A549 (cell line): ENCODE data around the gene KIAA2012. TPM values are rescaled to one million over a fixed set of nuclear protein-coding genes. Genes with fewer than 3 reads are reported as not detected.

Experiments used
- ATAC-seq, 2 experiments: fragments of 200-7000 bp in 1 of 2; fragments of >200 bp in 1 of 2; cut with Nextera tagmentation in 1 of 2; cut with Tn5 transposase in 1 of 2; 3 replicates each; pipeline versions ENCODE4 v1.8.0 to v1.9.1; 2018 to 2020; ENCODE audit warnings: mild to moderate bottlenecking in 1 of 2, moderate library complexity in 1 of 2
- CTCF ChIA-PET: fragments of 300-600 bp; sonication (Branson Sonifier 250); formaldehyde crosslinking; extraction: SDS; loops from one replicate; lab custom pipeline; 2021; ENCODE audit warnings: antibody characterized with exemption, inconsistent platforms; lab: Yijun Ruan, JAX
- POLR2A ChIA-PET: fragments of 350-600 bp; formaldehyde crosslinking; extraction: SDS; loops from one replicate; lab custom pipeline; 2021; ENCODE audit warnings: antibody characterized with exemption, inconsistent platforms; lab: Yijun Ruan, JAX
- DNase-seq, 2 experiments: peaks; one replicate each; pipeline versions ENCODE4 v3.0.0 to v3.0.0-alpha.2; 2011 to 2016; ENCODE audit warnings: low read depth in 1 of 2, low spot score in 1 of 2
- FAIRE-seq: peaks from 2 replicates; lab custom pipeline; 2011; peaks lifted over from hg19 to GRCh38; lab: Jason Lieb, UNC
- H3K27ac ChIP-seq, 2 experiments: fragments of >200 bp; sonication (Bioruptor Twin); formaldehyde crosslinking; 3 replicates each; pipeline ENCODE4 v1.5.1; 2016 to 2017
- H3K4me1 ChIP-seq: fragments of >200 bp; sonication (Bioruptor Twin); formaldehyde crosslinking; 3 replicates; pipeline ENCODE4 v1.6.1; 2016
- H3K4me2 ChIP-seq: fragments of >200 bp; sonication (Bioruptor Twin); formaldehyde crosslinking; 3 replicates; pipeline ENCODE4 v1.6.1; 2016
- H3K4me3 ChIP-seq: fragments of >200 bp; sonication (Bioruptor Twin); formaldehyde crosslinking; 3 replicates; pipeline ENCODE4 v1.5.1; 2016
- H3K9me3 ChIP-seq: fragments of >200 bp; sonication (Bioruptor Twin); formaldehyde crosslinking; 3 replicates; pipeline ENCODE4 v1.6.1; 2016
- ATOH8 ChIP-seq: fragments of 250-450 bp; sonication (Bioruptor Pico); IDR thresholded peaks from 2 replicates; pipeline ENCODE4 v1.5.0; 2020; ENCODE audit warnings: low read depth, mild to moderate bottlenecking, moderate library complexity
- BCL3 ChIP-seq: fragments of >200 bp; sonication (Bioruptor Twin); formaldehyde crosslinking; IDR thresholded peaks from 3 replicates; pipeline ENCODE4 v1.6.1; 2016
- CBX8 ChIP-seq: fragments of 200-600 bp; sonication (generic); IDR thresholded peaks from 2 replicates; pipeline ENCODE4 v1.6.1; 2016
- CHD4 ChIP-seq: fragments of 200-600 bp; sonication (generic); IDR thresholded peaks from 2 replicates; pipeline ENCODE4 v1.6.1; 2016; ENCODE audit warnings: antibody characterized with exemption, mild to moderate bottlenecking, borderline replicate concordance
- E2F6 ChIP-seq: IDR thresholded peaks from 2 replicates; pipeline ENCODE4 v1.6.1; 2012; ENCODE audit warnings: low read depth, borderline replicate concordance
- ELK1 ChIP-seq: fragments of 150-350 bp; IDR thresholded peaks from 2 replicates; pipeline ENCODE4 v1.6.1; 2014; ENCODE audit warnings: low read depth, mild to moderate bottlenecking, low read length
- EP300 ChIP-seq, 2 experiments: fragments of >200 bp; sonication (Bioruptor Twin); formaldehyde crosslinking; IDR thresholded peaks; 2 replicates in 1 of 2; 3 replicates in 1 of 2; pipeline ENCODE4 v1.6.1; 2016 to 2017
- FOSL2 ChIP-seq, 2 experiments: fragments of 450-650 bp in 1 of 2; fragments of >200 bp in 1 of 2; sonication (Bioruptor Twin) in 1 of 2; formaldehyde crosslinking; IDR thresholded peaks; 2 replicates each; pipeline versions ENCODE4 v1.5.0 to v1.6.1; 2016 to 2020; ENCODE audit warnings: mild to moderate bottlenecking in 1 of 2, moderate library complexity in 1 of 2
- GATA3 ChIP-seq: IDR thresholded peaks from 2 replicates; pipeline ENCODE4 v1.6.1; 2012; ENCODE audit warnings: borderline replicate concordance
- HDAC2 ChIP-seq: fragments of 200-600 bp; sonication (generic); IDR thresholded peaks from 2 replicates; pipeline ENCODE4 v1.6.1; 2016
- HOXA7 ChIP-seq: fragments of 250-450 bp; sonication (Bioruptor Pico); IDR thresholded peaks from 2 replicates; pipeline ENCODE4 v1.5.0; 2020; ENCODE audit warnings: mild to moderate bottlenecking, moderate library complexity
- HOXB13 ChIP-seq: fragments of 250-450 bp; sonication (Bioruptor Pico); IDR thresholded peaks from 2 replicates; pipeline ENCODE4 v1.5.0; 2020; ENCODE audit warnings: low read depth, mild to moderate bottlenecking, moderate library complexity
- KDM5A ChIP-seq: fragments of 200-600 bp; sonication (generic); IDR thresholded peaks from 2 replicates; pipeline ENCODE4 v1.6.1; 2016; ENCODE audit warnings: antibody characterized with exemption, mild to moderate bottlenecking
- MAFK ChIP-seq: fragments of 450-650 bp; IDR thresholded peaks from 2 replicates; pipeline ENCODE4 v1.6.1; 2014; ENCODE audit not compliant: partially characterized antibody
- MAZ ChIP-seq: fragments of 150-350 bp; IDR thresholded peaks from 2 replicates; pipeline ENCODE4 v1.6.1; 2014; ENCODE audit warnings: antibody characterized with exemption, low read depth, low read length, borderline replicate concordance
- NR3C1 ChIP-seq: fragments of >200 bp; sonication (Bioruptor Twin); formaldehyde crosslinking; IDR thresholded peaks from 3 replicates; pipeline ENCODE4 v1.6.1; 2017
- PHF8 ChIP-seq: fragments of 200-600 bp; sonication (generic); IDR thresholded peaks from 2 replicates; pipeline ENCODE4 v1.6.1; 2016; ENCODE audit warnings: low read depth, mild to moderate bottlenecking, antibody characterized with exemption, moderate library complexity, borderline replicate concordance
- POLR2A ChIP-seq: IDR thresholded peaks from 2 replicates; pipeline ENCODE4 v1.6.1; 2012; ENCODE audit warnings: mild to moderate bottlenecking, low read length
- RNF2 ChIP-seq: fragments of 200-600 bp; sonication (generic); IDR thresholded peaks from 2 replicates; pipeline ENCODE4 v1.6.1; 2016; ENCODE audit warnings: low read depth, mild to moderate bottlenecking, antibody characterized with exemption, moderate library complexity, borderline replicate concordance
- SREBF2 ChIP-seq: fragments of 450-650 bp; IDR thresholded peaks from 2 replicates; pipeline ENCODE4 v1.6.1; 2014; ENCODE audit warnings: mild to moderate bottlenecking, moderate library complexity
- TP53 ChIP-seq: fragments of 250-450 bp; sonication (Bioruptor Pico); IDR thresholded peaks from 2 replicates; pipeline ENCODE4 v1.5.0; 2021; ENCODE audit warnings: mild to moderate bottlenecking, moderate library complexity
- ZFP36 ChIP-seq: fragments of 450-650 bp; IDR thresholded peaks from 2 replicates; pipeline ENCODE4 v1.6.1; 2014; ENCODE audit warnings: borderline replicate concordance; ENCODE audit not compliant: partially characterized antibody
- ZNF302 ChIP-seq: fragments of 250-450 bp; sonication (Bioruptor Pico); IDR thresholded peaks from 2 replicates; pipeline ENCODE4 v1.9.0; 2021; ENCODE audit warnings: inconsistent platforms, mild to moderate bottlenecking, moderate library complexity
- WGBS: methylation state at CpG from one replicate; pipeline ENCODE4 v1.1.6; 2017; ENCODE audit errors: missing lambda C conversion rate; 5-methylcytosine and 5-hydroxymethylcytosine counted together
- polyA plus RNA-seq, 4 experiments: library from polyadenylated mRNA; depleted of rRNA in 3 of 4; stranded (reverse); fragments of >200 nt; fragmentation: RNase III in 1 of 4; extraction: RNeasy Plus Mini Kit Qiagen cat#74134 plus additional on column Dnase treatment in 1 of 4; gene quantifications; 2 replicates in 3 of 4; 3 replicates in 1 of 4; pipeline ENCODE4 v1.2.3, GENCODE V29; 2011 to 2017

Gene KIAA2012
- polyA plus RNA-seq, 2 of the 4 experiments (the other 2 are of a cell fraction): 0.01 to 0.04 TPM

GRCh38 chr2:202079310-202079709, 6.3 kb downstream of the KIAA2012 start:
- POLR2A ChIA-PET: no interaction called here
- CTCF ChIA-PET: interaction anchor here (0.5 to 1.5 kb wide), 2 partner anchors 80 to 86 kb away, joined by 3 to 6 read pairs; no protein-coding TSS in a partner anchor
- no peak for ATAC-seq

GRCh38 chr2:202084265-202084664, 11.2 kb downstream of the KIAA2012 start:
- CTCF ChIA-PET: no interaction called here
- WGBS: 56% methylated on average over 5 of the region's 6 CpGs
- FAIRE-seq (no peak), DNase-seq (no peak)
- H3K4me3 ChIP-seq: no peak overlapping the region
- no peak overlapping the region for H3K27ac ChIP-seq
- TF ChIP-seq ZNF302 (CRISPR knock-in tag): no peak
- no peak for TF ChIP-seq POLR2A
- no peak for TF ChIP-seq E2F6
- TF ChIP-seq BCL3: no peak
- TF ChIP-seq GATA3: no peak
- TF ChIP-seq HOXA7 (CRISPR knock-in tag): no peak
- TF ChIP-seq MAZ: no peak
- TF ChIP-seq NR3C1: no peak
- no peak for TF ChIP-seq EP300 (IDR thresholded peaks at IDR 0.05)
- no peak for TF ChIP-seq ZFP36
- no peak for TF ChIP-seq CBX8
- TF ChIP-seq, all 56 proteins: peak for 0
- H3K4me2 ChIP-seq: no peak overlapping the region
- POLR2A ChIA-PET: no interaction called here
- H3K9me3 ChIP-seq: no peaks in the 10 kb centered on the region; the same call in 2 of the 3 replicates
- H3K4me1 ChIP-seq: no peaks in the 10 kb centered on the region
- no peak for ATAC-seq

More at GRCh38 chr2:202079310-202079709, 6.3 kb downstream of the KIAA2012 start:
- no peaks in the 10 kb centered on the region; the same call in 2 of the 3 replicates for H3K9me3 ChIP-seq
- no peak overlapping the region for H3K4me2 ChIP-seq
- no peak for FAIRE-seq
- H3K4me3 ChIP-seq: no peak overlapping the region
- no peaks in the 10 kb centered on the region for H3K4me1 ChIP-seq
- no peak overlapping the region for H3K27ac ChIP-seq
- no peak for DNase-seq
- WGBS: 78% methylated on average over 5 of the region's 5 CpGs
- TF ChIP-seq E2F6: no peak
- TF ChIP-seq PHF8: no peak
- TF ChIP-seq ATOH8 (CRISPR knock-in tag): no peak
- TF ChIP-seq FOSL2 (IDR thresholded peaks at IDR 0.05): no peak
- TF ChIP-seq FOSL2 (CRISPR knock-in tag; IDR thresholded peaks at IDR 0.05): no peak

- H3K27ac ChIP-seq: no peak overlapping the region
- no peak overlapping the region for H3K4me3 ChIP-seq
- WGBS: 70% methylated on average over 3 of the region's 3 CpGs
- DNase-seq (no peak), FAIRE-seq (no peak), ATAC-seq (no peak)
- TF ChIP-seq CBX8 (no peak), GATA3 (no peak), TP53 (no peak), EP300 (IDR thresholded peaks at IDR 0.05) (no peak), CHD4 (no peak), POLR2A (no peak), RNF2 (no peak), ELK1 (no peak), SREBF2 (no peak), HOXB13 (CRISPR knock-in tag) (no peak), HDAC2 (no peak), MAFK (no peak), FOSL2 (IDR thresholded peaks at IDR 0.05) (no peak), FOSL2 (CRISPR knock-in tag; IDR thresholded peaks at IDR 0.05) (no peak), KDM5A (no peak)
- ChIA-PET CTCF (interaction anchor here (0.8 to 1.8 kb wide), 5 partner anchors 12 to 37 kb away, joined by 3 to 6 read pairs (median 3); no protein-coding TSS in a partner anchor), POLR2A (no interaction called here)
- H3K9me3 ChIP-seq: no peaks in the 10 kb centered on the region
- H3K4me1 ChIP-seq: no peaks in the 10 kb centered on the region
- no peak overlapping the region for H3K4me2 ChIP-seq
Observed at GRCh38 chr2:202088777-202089176, 15.7 kb downstream of the KIAA2012 start.
